ENCODE measurements around the gene RNF144B.

- TF ChIP-seq CTCF (IDR thresholded peaks at IDR 0.05) (no peak), POLR2A (IDR thresholded peaks at IDR 0.05) (no peak)
Measured at GRCh38 chr6:18420328-18420727, 33.2 kb downstream of the RNF144B start.
